NCI-H187 (cell line): Measurements from ENCODE around the gene DENND1A.
A peak's percentile ranks its signal among the peaks of the same experiment; 100 is the strongest.
"Not testable (repeated sequence)": the region's sequence is repeated elsewhere in the genome, so short reads cannot be mapped to it uniquely, and the experiment has no call there.

Experiments used
- DNase-seq, 2 experiments: peaks; one replicate each; lab custom pipeline; 2025; lab: John Stamatoyannopoulos, UW

DENND1A gene

DNA sequence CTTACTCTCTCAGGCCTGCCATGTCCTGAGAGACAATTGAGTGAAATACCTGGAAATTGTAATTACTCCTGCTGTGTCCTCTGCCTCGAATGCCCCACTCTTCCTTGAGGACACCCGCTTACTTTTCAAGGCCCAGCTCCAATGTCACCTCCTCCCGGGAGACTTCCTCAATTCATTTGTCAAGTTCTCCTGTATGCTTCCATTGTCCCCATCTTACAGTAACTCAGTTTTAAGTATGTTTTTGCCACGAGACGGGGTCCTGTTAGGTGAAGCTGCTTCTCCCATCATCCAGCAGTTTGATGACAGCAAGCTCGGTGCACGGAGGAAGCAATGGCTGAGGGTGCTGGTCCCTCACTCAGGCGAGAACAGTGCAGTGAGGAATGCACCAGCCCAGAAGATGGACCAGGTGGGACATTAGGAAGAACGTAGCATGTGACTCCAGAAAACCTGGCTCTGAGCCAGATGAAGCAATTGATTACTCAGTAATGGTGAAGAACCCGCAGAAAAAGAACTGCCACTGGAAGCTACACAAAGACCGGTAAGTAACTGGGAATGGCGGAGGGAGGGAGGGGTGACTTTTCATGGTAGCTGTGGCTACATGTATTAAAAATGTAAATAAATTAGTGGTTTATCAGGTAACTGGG is 274.8 kb downstream of the DENND1A start:
- DNase-seq: no peak

DNA sequence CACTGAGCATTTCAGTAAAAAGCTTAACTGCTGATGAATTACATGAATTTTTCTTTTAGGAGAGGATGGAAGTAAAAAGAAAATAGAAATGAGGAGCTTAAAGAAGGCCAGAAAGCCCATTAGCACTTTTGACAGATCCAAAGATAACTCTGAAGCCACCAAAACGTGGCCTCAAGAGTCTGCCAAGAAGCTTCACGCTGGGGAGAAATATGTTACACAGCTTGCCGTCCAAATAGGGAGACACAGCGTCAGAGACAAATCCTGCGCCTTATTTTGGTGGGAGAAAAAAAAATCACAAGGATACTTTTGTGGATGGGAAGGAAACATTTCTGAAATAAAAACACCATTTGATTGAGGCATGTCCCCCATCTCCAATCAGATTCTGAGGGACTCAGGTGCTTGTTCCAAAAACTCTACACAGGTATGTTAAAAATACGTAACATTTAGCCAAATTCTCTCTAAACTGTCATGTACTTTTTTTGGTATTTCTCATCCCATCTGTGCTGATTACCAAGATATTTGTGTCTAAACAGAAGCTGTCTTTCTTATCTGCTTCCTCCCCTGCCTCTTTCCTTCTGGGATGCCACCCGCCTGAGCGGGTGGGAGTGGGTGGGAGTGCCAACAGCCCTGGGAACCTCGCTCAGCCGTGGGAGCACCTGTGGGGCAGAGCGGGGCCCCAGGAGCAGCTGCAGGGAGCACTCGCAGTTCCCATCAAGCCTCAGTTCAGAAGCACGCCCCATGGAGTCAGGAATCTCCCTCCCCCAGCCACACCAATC is 275.5 kb downstream of the DENND1A start:
- DNase-seq: no peak

- no peak for DNase-seq
Measured at GRCh38 chr9:123652416-123652815, 277.5 kb downstream of the DENND1A start.

- DNase-seq: no peak
Measured at GRCh38 chr9:123651871-123652270, 278.1 kb downstream of the DENND1A start.

- no peak for DNase-seq
Measured at GRCh38 chr9:123651273-123651672, 278.7 kb downstream of the DENND1A start.

- no peak for DNase-seq
Measured at GRCh38 chr9:123649909-123650308, 280.0 kb downstream of the DENND1A start.

DNA sequence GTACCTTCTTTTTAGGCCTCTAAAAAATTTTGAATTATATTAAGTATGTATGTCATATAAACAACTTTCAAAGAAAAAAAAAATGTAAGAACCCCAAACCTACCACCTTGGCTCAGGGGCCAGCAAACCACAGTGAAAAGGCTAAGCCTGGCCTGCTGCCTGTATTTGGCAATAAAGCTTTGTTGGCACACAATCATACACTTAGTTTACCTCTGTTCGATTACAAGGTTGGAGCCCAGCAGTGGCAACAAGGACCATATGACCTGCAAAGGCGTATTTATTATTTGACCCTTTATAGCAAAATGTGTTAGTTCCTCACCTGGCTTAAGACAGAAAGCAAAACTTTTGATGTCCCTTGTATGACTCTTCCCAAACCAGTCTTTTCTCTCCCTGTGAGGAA is 282.8 kb downstream of the DENND1A start:
- DNase-seq: no peak

DNA sequence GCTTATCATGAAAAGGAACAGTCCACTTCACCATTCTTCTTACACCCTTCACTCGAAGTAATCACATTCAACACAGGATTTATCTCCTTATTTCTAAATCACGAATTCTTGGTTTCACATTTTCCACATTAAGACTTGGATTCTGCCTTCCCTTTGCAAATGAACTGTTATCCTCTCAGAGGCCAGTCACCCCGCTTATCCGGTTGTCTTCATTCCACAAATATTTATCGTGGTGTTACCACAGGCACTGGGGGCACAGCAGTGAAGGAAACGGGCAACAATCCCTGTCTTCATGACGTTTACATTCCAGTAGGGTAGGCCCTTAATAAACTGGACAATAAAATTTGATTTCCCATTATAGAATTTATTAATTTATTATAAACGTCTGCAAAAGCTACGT is 284.2 kb downstream of the DENND1A start:
- DNase-seq: no peak

- no peak for DNase-seq
Measured at GRCh38 chr9:123645126-123645525, 284.8 kb downstream of the DENND1A start.

DNA sequence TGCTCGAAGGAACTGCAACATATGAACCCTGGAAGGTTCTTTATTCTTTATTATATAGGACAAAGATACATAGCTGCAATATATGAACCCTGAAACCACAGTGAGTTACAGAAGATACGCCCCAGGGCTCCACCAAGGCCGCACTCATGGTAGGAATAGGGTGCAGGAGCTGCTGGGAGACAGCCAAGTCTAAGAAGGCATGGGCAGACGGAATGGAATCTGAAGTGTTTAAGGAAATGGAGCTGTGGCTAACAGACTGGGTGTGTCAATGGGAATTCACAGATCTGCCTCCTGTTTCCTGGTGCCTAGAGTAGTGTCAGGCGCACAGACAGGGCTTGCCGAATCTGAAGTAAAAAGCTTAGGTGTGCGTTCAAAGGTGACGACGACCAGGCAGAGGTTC is 286.4 kb downstream of the DENND1A start:
- peak in 1 of 2 experiments; percentile 27 for DNase-seq

DNA sequence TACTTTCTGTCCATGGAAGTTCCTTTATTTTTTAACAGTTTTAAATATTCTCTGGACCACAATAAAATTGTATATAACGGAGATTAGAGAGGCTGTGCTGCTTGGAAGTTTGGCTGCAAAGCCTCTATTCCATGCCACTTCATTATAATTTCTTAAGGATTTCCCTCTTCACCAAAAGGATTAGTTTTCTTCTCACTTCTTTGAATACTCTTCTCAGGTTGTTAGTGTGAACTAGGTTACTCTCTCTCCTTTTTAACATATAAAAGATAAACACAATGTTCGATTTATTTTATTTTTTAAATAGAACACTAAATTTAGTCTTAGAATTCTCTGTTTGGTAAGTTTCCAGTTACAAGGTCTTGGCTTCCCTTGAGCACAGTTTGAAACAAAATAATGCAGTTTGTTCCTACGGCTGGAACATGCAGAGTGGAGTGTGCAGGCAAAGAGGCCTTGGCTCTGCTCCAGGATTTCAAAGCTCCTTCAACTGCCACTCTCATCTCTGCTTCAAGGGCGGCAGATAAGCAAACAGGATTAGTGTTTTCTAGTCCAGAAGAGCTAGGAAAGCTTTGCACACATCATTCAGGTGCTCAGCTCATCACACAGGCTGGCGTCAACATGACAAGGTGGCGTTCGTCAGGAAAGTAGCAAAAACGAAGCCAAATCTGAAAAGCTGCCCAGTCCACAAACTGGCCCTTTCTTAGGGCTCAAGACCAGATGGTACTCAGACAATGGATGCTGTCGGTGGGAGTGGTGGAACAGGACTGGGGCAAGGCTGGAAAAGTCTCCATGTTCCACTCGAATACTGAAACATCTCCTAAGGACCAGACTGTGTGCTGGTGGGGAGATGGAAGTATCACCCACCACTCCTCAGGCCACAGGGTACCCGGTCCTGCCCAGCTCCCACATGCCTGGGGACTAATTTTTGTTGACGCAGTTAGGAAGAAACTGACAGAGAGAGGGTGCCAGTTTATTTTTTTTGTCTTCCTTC is 287.3 kb downstream of the DENND1A start:
- DNase-seq: peak; percentile 67 to 81

DNA sequence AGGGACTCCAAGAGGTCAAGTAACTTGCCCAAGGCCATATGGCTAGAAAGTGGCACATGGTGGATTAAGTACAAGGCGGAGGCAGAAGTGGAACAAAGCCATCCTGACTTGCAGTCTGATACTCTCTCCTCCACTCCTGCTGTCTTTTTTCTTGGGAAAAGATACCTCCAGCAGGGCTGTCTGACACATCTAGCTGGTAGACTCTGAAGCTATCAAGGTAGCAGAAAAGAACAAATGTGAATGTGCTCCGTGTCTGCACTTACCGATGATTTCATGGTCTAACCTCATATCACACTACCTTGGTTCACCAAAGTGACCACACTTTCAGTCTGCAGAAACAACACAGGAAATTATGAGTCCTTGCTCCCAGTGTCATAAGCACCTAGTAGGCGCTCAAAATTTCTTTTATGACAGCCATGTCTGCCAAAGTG is 289.1 kb downstream of the DENND1A start:
- no peak for DNase-seq

GRCh38 chr9:123639743-123640142 is 290.2 kb downstream of the DENND1A start:
- no peak for DNase-seq

GRCh38 chr9:123637945-123638634 is 291.8 kb downstream of the DENND1A start:
- no peak for DNase-seq

- DNase-seq: no peak
Measured at GRCh38 chr9:123637606-123637944, 292.4 kb downstream of the DENND1A start.

DNA sequence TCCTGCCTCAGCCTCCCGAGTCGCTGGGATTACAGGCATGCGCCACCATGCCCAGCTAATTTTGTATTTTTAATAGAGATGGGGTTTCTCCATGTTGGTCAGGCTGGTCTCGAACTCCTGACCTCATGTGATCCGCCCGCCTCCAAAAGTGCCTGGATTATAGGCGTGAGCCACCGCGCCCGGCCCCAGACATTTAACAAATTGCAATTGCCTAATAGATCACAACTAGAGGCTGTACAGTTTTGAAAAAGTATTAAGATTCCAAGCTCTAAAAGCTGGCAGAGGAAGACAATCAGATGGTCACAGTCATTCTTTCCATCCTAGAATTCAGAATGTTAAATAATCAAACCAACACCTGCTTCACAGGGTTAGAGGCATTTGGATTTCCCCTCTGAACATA is 293.1 kb downstream of the DENND1A start:
- not testable (repeated sequence) for DNase-seq

- DNase-seq: no peak
Measured at GRCh38 chr9:123631862-123632261, 298.1 kb downstream of the DENND1A start.

DNA sequence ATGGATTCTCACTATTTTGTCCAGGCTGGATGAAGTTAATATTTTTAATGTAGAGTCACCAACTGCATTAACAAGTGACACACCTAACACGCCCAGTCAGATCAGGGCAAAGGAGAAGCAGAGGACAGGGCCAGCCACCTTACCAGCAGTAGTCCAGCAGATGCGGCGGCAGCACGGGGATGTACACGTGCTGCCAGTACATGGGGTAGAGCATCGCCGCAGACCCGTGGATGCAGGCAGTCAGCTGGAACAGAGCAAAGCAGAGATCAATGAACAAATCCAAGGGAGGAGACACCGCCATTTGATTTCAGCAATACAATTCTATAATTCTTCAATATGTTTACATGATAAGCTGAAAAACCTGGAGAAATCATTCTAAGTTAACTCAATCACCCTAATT is 299.7 kb downstream of the DENND1A start:
- DNase-seq: no peak

- DNase-seq: no peak
Measured at GRCh38 chr9:123629531-123629930, 300.4 kb downstream of the DENND1A start.

GRCh38 chr9:123622711-123623241 is 307.1 kb downstream of the DENND1A start:
- DNase-seq: no peak

DNA sequence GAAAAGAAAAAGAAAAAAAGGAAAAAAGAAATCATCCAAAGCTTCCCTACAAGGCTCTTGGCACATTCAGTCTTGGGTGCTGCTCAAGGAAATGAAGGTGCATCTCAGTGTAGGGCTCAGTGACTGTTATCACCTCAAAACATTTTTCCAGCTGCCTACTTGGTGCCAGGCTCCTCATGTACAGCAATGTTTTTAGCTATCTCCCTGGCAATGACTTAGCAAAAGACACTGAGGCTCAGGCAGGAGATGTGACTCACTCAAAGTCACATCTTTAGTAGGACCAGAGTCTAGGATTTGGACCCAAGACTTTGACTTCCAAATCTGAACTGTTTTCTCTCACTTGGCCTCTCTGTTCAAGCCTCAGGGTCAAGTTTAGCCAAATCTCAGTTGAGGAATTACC is 309.7 kb downstream of the DENND1A start:
- DNase-seq: no peak
